ENCODE measurements around the gene PCNX2.

The PCNX2 gene

GRCh38 chr1:233006108-233006507 is 289.4 kb downstream of the PCNX2 start:
- Histone ChIP-seq H3K27ac (ENCODE audit: low read length) (no peak overlapping the region), H4K20me1 (ENCODE audit: insufficient read depth, low read length) (no peaks in the 10 kb centered on the region), H2AFZ (ENCODE audit: low read length) (no peak overlapping the region), H3K9ac (ENCODE audit: low read length) (no peak overlapping the region), H3F3A (ENCODE audit: insufficient read depth, low read length) (no peaks in the 10 kb centered on the region), H3K4me1 (ENCODE audit: low read length) (no peaks in the 10 kb centered on the region), H3K79me2 (ENCODE audit: low read length) (no peaks in the 10 kb centered on the region), H3K9me3 (replicated peaks; ENCODE audit: insufficient read depth, low read length) (no peaks in the 10 kb centered on the region), H3K9me2 (replicated peaks; ENCODE audit: insufficient read depth, low read length) (no peaks in the 10 kb centered on the region), H3K4me3 (ENCODE audit: low read length) (no peak overlapping the region), H3K4me2 (ENCODE audit: low read depth, low read length) (no peak overlapping the region), H3K36me3 (replicated peaks; ENCODE audit: insufficient read depth, low read length) (no peaks in the 10 kb centered on the region), H3K27me3 (replicated peaks; ENCODE audit: insufficient read depth, low read length) (no peaks in the 10 kb centered on the region)
- no peak for TF ChIP-seq EZH2phosphoT487 (IDR thresholded peaks at IDR 0.05; ENCODE audit: low read length)
- no peak for TF ChIP-seq EZH2 (optimal IDR thresholded peaks at IDR 0.05; ENCODE audit: low read depth, low read length)
- TF ChIP-seq CTCF (IDR thresholded peaks at IDR 0.05; ENCODE audit: low read length) = no peak
- DNase-seq = no peak

GRCh38 chr1:233005703-233006102 is 289.8 kb downstream of the PCNX2 start:
- H3K9me3 ChIP-seq (replicated peaks; ENCODE audit: insufficient read depth, low read length) = no peaks in the 10 kb centered on the region
- no peaks in the 10 kb centered on the region for H3K79me2 ChIP-seq (ENCODE audit: low read length)
- no peak for TF ChIP-seq CTCF (IDR thresholded peaks at IDR 0.05; ENCODE audit: low read length)
- no peak for TF ChIP-seq EZH2 (optimal IDR thresholded peaks at IDR 0.05; ENCODE audit: low read depth, low read length)
- no peak for TF ChIP-seq EZH2phosphoT487 (IDR thresholded peaks at IDR 0.05; ENCODE audit: low read length)
- no peak overlapping the region for H3K4me3 ChIP-seq (ENCODE audit: low read length)
- H3K27me3 ChIP-seq (replicated peaks; ENCODE audit: insufficient read depth, low read length) = no peaks in the 10 kb centered on the region
- no peaks in the 10 kb centered on the region for H3F3A ChIP-seq (ENCODE audit: insufficient read depth, low read length)
- no peak overlapping the region for H3K27ac ChIP-seq (ENCODE audit: low read length)
- H3K9ac ChIP-seq (ENCODE audit: low read length) = no peak overlapping the region
- no peaks in the 10 kb centered on the region for H3K9me2 ChIP-seq (replicated peaks; ENCODE audit: insufficient read depth, low read length)
- H4K20me1 ChIP-seq (ENCODE audit: insufficient read depth, low read length) = no peaks in the 10 kb centered on the region
- no peak overlapping the region for H2AFZ ChIP-seq (ENCODE audit: low read length)
- H3K4me2 ChIP-seq (ENCODE audit: low read depth, low read length) = no peak overlapping the region
- DNase-seq = no peak
- H3K4me1 ChIP-seq (ENCODE audit: low read length) = no peaks in the 10 kb centered on the region
- no peaks in the 10 kb centered on the region for H3K36me3 ChIP-seq (replicated peaks; ENCODE audit: insufficient read depth, low read length)

GRCh38 chr1:233005156-233005555 is 290.4 kb downstream of the PCNX2 start:
- Histone ChIP-seq H3K79me2 (ENCODE audit: low read length) (no peaks in the 10 kb centered on the region), H3K4me3 (ENCODE audit: low read length) (no peak overlapping the region), H2AFZ (ENCODE audit: low read length) (no peak overlapping the region), H3F3A (ENCODE audit: insufficient read depth, low read length) (no peaks in the 10 kb centered on the region), H3K9ac (ENCODE audit: low read length) (no peak overlapping the region), H4K20me1 (ENCODE audit: insufficient read depth, low read length) (no peaks in the 10 kb centered on the region), H3K9me2 (replicated peaks; ENCODE audit: insufficient read depth, low read length) (no peaks in the 10 kb centered on the region), H3K4me1 (ENCODE audit: low read length) (no peaks in the 10 kb centered on the region), H3K36me3 (replicated peaks; ENCODE audit: insufficient read depth, low read length) (no peaks in the 10 kb centered on the region), H3K4me2 (ENCODE audit: low read depth, low read length) (no peak overlapping the region), H3K9me3 (replicated peaks; ENCODE audit: insufficient read depth, low read length) (no peaks in the 10 kb centered on the region), H3K27ac (ENCODE audit: low read length) (no peak overlapping the region), H3K27me3 (replicated peaks; ENCODE audit: insufficient read depth, low read length) (no peaks in the 10 kb centered on the region)
- no peak for DNase-seq
- no peak for TF ChIP-seq EZH2 (optimal IDR thresholded peaks at IDR 0.05; ENCODE audit: low read depth, low read length)
- TF ChIP-seq EZH2phosphoT487 (IDR thresholded peaks at IDR 0.05; ENCODE audit: low read length) = no peak
- no peak for TF ChIP-seq CTCF (IDR thresholded peaks at IDR 0.05; ENCODE audit: low read length)
